Thyroid gland (tissue), 4 donors: ENCODE results near the gene ROBO4. TPM values are rescaled to one million over a fixed set of nuclear protein-coding genes. Genes with fewer than 3 reads are reported as not detected.

Experiments used
- DNase-seq, 2 donors: peaks; one replicate each; pipeline ENCODE4 v3.0.0-alpha.2; 2019
- H3K27ac ChIP-seq, 3 donors: fragments of 200-600 bp; sonication (generic); 1 replicate in 2 of 3; 2 replicates in 1 of 3; pipeline ENCODE4 v1.5.1; 2016 to 2019; ENCODE audit warnings: mild to moderate bottlenecking in 1 of 3, moderate library complexity in 1 of 3
- H3K27me3 ChIP-seq: fragments of 200-600 bp; sonication (generic); one replicate; pipeline ENCODE4 v1.5.1; 2019
- H3K36me3 ChIP-seq, 2 donors: fragments of 200-600 bp; sonication (generic); one replicate each; pipeline ENCODE4 v1.5.1; 2016 to 2019
- H3K4me1 ChIP-seq, 2 donors: fragments of 200-600 bp; sonication (generic); one replicate each; pipeline ENCODE4 v1.5.1; 2017 to 2019
- H3K4me3 ChIP-seq, 3 donors: fragments of 200-600 bp; sonication (generic); replicated peaks in 1 of 3; 1 replicate in 2 of 3; 2 replicates in 1 of 3; pipeline ENCODE4 v1.5.1; 2016; ENCODE audit warnings: mild to moderate bottlenecking in 1 of 3
- H3K9me3 ChIP-seq: fragments of 200-600 bp; sonication (generic); one replicate; pipeline ENCODE4 v1.5.1; 2017
- CTCF ChIP-seq, 6 experiments: fragments of 200-600 bp in 3 of 6; fragments of 450-650 bp in 3 of 6; sonication (generic) in 3 of 6; IDR thresholded peaks; one replicate each; pipeline ENCODE4 v1.5.1; 2016 to 2019; ENCODE audit warnings: antibody characterized with exemption in 6 of 6, mild to moderate bottlenecking in 2 of 6, inconsistent platforms in 1 of 6, moderate library complexity in 1 of 6
- POLR2A ChIP-seq, 2 donors: fragments of 450-650 bp; IDR thresholded peaks; one replicate each; pipeline ENCODE4 v1.6.1; 2017; ENCODE audit warnings: antibody characterized with exemption in 2 of 2, mild to moderate bottlenecking in 2 of 2, moderate library complexity in 1 of 2
- WGBS, 2 donors: methylation state at CpG; one replicate each; pipeline ENCODE4 v1.1.5; 2017; 5-methylcytosine and 5-hydroxymethylcytosine counted together
- intact Hi-C: fragments of 100-400 bp; cut with DNase I; formaldehyde crosslinking; loops from one replicate; pipeline ENCODE4 v1.15.1; 2023
- total RNA-seq, 4 donors: library from RNA; depleted of rRNA; stranded (reverse); fragments of >200 nt; gene quantifications; one replicate each; pipeline ENCODE4 v1.2.3, GENCODE V29; 2016

The ROBO4 gene
- total RNA-seq, 4 donors from 2014 or later, result 12.3 to 47.6 (median 32.6) TPM

- H3K9me3 ChIP-seq, result no peaks in the 10 kb centered on the region
- no peak overlapping the region for H3K27ac ChIP-seq
- intact Hi-C loops, result no loop called here
- no peaks in the 10 kb centered on the region for H3K27me3 ChIP-seq
- 68 to 70% methylated on average over 5 of the region's 5 CpGs for WGBS, 2 donors
- no peak overlapping the region for H3K4me3 ChIP-seq
- no peak for TF ChIP-seq POLR2A (IDR thresholded peaks at IDR 0.05)
- no peak for TF ChIP-seq CTCF (IDR thresholded peaks at IDR 0.05)
- H3K36me3 ChIP-seq, result no peaks in the 10 kb centered on the region
- H3K4me1 ChIP-seq, result no peaks in the 10 kb centered on the region
- no peak for DNase-seq
These were observed 45.6 kb upstream of the ROBO4 start for GRCh38 chr11:124943254-124943616.

- H3K4me1 ChIP-seq, result no peaks in the 10 kb centered on the region
- WGBS, 2 donors, result 63 to 66% methylated on average over 6 of the region's 6 CpGs
- TF ChIP-seq CTCF (IDR thresholded peaks at IDR 0.05) (no peak), POLR2A (IDR thresholded peaks at IDR 0.05) (no peak)
These were observed 45.0 kb upstream of the ROBO4 start for GRCh38 chr11:124942466-124943253.

GRCh38 chr11:124941703-124942102 lies 44.0 kb upstream of the ROBO4 start:
- no peak for TF ChIP-seq POLR2A (IDR thresholded peaks at IDR 0.05)
- no peak for TF ChIP-seq CTCF (IDR thresholded peaks at IDR 0.05)
- Histone ChIP-seq H3K9me3 (no peaks in the 10 kb centered on the region), H3K27me3 (no peaks in the 10 kb centered on the region), H3K36me3 (no peaks in the 10 kb centered on the region), H3K4me1 (no peaks in the 10 kb centered on the region), H3K27ac (no peak overlapping the region), H3K4me3 (no peak overlapping the region)
- DNase-seq, result no peak
- intact Hi-C loops, result no loop called here
- 96% methylated on average over 1 of the region's 1 CpG for WGBS, 2 donors

More at GRCh38 chr11:124942466-124943253, 45.0 kb upstream of the ROBO4 start:
- Histone ChIP-seq H3K27ac (no peak overlapping the region), H3K36me3 (no peaks in the 10 kb centered on the region), H3K4me3 (no peak overlapping the region), H3K9me3 (no peaks in the 10 kb centered on the region), H3K27me3 (no peaks in the 10 kb centered on the region)
- intact Hi-C loops, result no loop called here
- no peak for DNase-seq

GRCh38 chr11:124938970-124939369 lies 41.3 kb upstream of the ROBO4 start:
- intact Hi-C loops, result no loop called here
- no peak for DNase-seq
- Histone ChIP-seq H3K27me3 (no peaks in the 10 kb centered on the region), H3K27ac (no peak overlapping the region), H3K4me1 (no peaks in the 10 kb centered on the region), H3K9me3 (no peaks in the 10 kb centered on the region), H3K4me3 (no peak overlapping the region), H3K36me3 (no peaks in the 10 kb centered on the region)
- WGBS, 2 donors, result 69 to 74% methylated on average over 6 of the region's 6 CpGs
- TF ChIP-seq POLR2A (IDR thresholded peaks at IDR 0.05), result no peak

- no peak overlapping the region for H3K4me3 ChIP-seq
- TF ChIP-seq CTCF (IDR thresholded peaks at IDR 0.05), result no peak
- TF ChIP-seq POLR2A (IDR thresholded peaks at IDR 0.05), result no peak
- no peaks in the 10 kb centered on the region for H3K9me3 ChIP-seq
- intact Hi-C loops, result no loop called here
- no peak for DNase-seq
- no peaks in the 10 kb centered on the region for H3K36me3 ChIP-seq
- H3K27ac ChIP-seq, result no peak overlapping the region
- WGBS, 2 donors, result 83 to 86% methylated on average over 6 of the region's 6 CpGs
- no peaks in the 10 kb centered on the region for H3K27me3 ChIP-seq
- no peaks in the 10 kb centered on the region for H3K4me1 ChIP-seq
These were observed 40.6 kb upstream of the ROBO4 start for GRCh38 chr11:124938206-124938765.
